AG10803 (cell line): ENCODE measurements around the gene CD59.

Experiments
- DNase-seq: peaks from one replicate; pipeline ENCODE4 v3.0.0; 2010; ENCODE audit warnings: low read depth
- H3K4me3 ChIP-seq: 2 replicates; pipeline ENCODE4 v1.5.1; 2011; ENCODE audit warnings: mild to moderate bottlenecking, low read length, control low read depth
- CTCF ChIP-seq: conservative IDR thresholded peaks from 2 replicates; pipeline ENCODE4 v1.5.1; 2011; ENCODE audit warnings: mild to moderate bottlenecking, low read length, control low read depth, inconsistent platforms

CD59 gene

DNA sequence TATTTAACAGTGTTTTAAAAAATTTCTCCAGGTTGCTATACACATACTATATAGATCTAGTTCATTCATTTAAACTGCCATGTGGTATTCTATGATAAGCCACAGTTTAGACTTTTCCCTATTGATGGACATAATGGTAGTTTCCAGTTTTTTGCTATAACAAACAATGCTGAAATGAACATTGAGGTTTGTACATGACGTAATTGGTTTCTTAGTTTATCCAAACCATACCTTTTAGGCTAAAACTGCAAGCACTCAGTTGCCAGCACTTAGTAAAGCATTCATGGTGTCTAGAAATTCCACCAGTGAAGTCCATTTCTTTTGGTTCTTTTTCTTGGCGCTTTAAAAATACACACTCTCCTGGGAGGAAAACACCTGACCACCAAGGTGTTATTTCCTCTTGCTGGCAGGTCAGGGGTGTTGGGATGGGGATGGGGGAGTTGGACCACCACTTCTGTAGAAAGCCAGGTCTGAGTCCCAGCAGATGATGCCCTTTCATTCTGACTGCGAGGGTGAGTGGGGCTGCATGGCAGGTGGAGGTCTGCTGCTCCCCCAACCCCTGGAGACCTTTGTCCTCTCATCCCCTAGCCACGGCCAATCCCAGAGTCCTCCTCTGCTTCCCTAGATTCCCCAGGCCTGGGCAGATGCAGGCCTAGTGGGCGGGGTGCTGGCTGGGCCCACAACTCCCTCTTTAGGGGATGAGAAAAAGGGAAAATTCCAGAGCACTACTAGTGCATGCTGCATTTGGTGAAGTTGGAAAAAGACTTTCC is 76.7 kb downstream of the CD59 start:
- TF ChIP-seq CTCF, result no peak
- no peak overlapping the region for H3K4me3 ChIP-seq
- no peak for DNase-seq

DNA sequence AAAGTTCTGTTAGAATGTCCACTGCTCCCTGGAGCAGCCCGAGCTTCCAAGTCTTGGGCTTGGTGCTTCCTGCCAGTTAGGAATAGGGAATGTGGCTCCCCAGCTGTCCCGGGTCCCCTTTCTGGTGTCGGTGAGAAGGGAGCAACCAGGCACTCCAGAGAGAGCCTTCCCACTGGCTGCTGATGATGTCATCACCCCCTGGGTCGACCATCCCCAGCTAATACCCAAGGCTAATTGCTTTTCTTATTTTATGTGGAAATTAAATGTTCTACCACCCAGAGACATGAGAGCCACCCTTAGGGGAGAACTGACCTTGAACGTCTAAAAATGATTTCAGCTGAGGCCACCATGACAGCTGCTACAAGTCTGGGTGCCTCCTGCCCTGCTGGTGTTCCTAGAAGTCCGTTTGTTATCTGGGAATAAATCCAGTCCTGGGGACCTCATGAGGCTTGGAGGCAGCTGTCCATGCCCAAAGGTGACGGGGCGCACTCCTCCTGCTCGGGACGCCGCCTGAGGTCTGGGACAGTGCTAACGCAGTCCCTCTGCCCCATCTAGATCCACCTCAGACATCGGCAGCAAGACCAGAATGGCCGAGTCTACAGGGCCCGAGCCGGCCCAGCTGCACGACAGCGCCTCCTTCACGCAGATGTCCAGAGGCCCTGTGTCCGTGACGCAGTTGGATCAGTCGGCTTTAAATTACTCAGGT is 77.9 kb downstream of the CD59 start:
- no peak overlapping the region for H3K4me3 ChIP-seq
- DNase-seq, result no peak
- TF ChIP-seq CTCF, result no peak

DNA sequence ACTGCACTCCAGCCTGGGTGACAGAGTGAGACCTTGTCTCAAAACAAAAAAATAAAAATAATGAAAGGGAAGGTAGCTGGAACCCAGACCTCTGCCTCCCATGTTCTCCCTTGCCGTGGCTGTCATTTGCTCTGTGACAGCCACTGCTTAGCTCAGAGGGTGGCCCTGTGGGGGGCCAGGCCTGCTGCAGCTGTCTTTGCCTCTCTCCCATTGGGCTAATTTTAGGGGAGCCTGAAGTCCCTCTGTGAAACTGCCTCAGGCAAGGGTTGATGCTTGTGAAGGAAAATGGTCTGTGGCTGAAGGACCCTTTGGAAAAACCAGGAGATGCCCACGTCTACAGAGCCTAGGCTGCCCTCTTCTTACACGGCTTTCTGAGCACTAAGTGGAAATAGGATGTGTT is 78.5 kb downstream of the CD59 start:
- H3K4me3 ChIP-seq, result no peak overlapping the region
- no peak for DNase-seq
- TF ChIP-seq CTCF, result no peak

- no peak for DNase-seq
- no peak overlapping the region for H3K4me3 ChIP-seq
- TF ChIP-seq CTCF, result no peak
Observed at GRCh38 chr11:33656768-33657167, 79.5 kb downstream of the CD59 start.

- no peak for DNase-seq
- TF ChIP-seq CTCF, result no peak
- no peak overlapping the region for H3K4me3 ChIP-seq
Observed at GRCh38 chr11:33655842-33656600, 80.2 kb downstream of the CD59 start.

DNA sequence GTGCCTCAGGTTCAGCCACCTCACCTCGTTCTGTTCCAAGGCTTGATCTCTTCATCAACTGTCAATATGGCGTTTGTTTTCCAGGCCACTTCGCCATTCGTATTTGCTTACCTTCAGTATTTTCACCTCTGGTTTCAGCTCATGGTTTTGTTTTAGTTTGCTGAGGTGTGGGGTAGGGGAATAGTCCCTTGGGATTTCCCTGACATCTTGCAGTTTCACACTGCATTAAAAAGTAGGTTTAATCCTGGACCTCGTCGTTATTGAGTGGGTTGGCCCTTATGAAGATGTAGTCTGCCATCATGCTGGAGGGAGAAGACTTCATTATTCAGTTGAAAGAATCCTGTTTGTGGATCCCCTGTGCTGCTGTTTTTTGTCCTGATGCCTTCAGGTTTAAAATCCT is 81.6 kb downstream of the CD59 start:
- no peak for TF ChIP-seq CTCF
- H3K4me3 ChIP-seq, result no peak overlapping the region
- DNase-seq, result no peak
